Natural killer cell (primary cell): Measurements from ENCODE around the gene NT5C2. TPM values are rescaled to one million over a fixed set of nuclear protein-coding genes. Genes with fewer than 3 reads are reported as not detected.
A peak's percentile ranks its signal among the peaks of the same experiment; 100 is the strongest.
"Not testable (repeated sequence)": the region's sequence is repeated elsewhere in the genome, so short reads cannot be mapped to it uniquely, and the experiment has no call there.

Experiments used
- ATAC-seq, 3 donors: fragments of 150-1000 bp in 2 of 3; fragments of 200-7000 bp in 1 of 3; cut with Tn5 transposase; 1 replicate in 1 of 3; 2 replicates in 2 of 3; pipeline ENCODE4 v1.10.0; 2021; ENCODE audit warnings: mild to moderate bottlenecking in 2 of 3, moderate library complexity in 2 of 3
- DNase-seq, 2 donors: peaks; one replicate each; pipeline versions ENCODE4 v3.0.0 to v3.0.0-alpha.2; 2013 to 2021; ENCODE audit warnings: mixed read lengths in 1 of 2
- H3K27ac ChIP-seq: one replicate; pipeline ENCODE4 v1.5.1; 2013; ENCODE audit warnings: mild to moderate bottlenecking, low read length
- H3K27me3 ChIP-seq: one replicate; pipeline ENCODE4 v1.6.1; 2013; ENCODE audit warnings: low read length; ENCODE audit not compliant: control insufficient read depth, insufficient read depth
- H3K36me3 ChIP-seq: one replicate; pipeline ENCODE4 v1.6.1; 2013; ENCODE audit warnings: low read length; ENCODE audit not compliant: control insufficient read depth, insufficient read depth
- H3K4me1 ChIP-seq: one replicate; pipeline ENCODE4 v1.6.1; 2013; ENCODE audit warnings: low read length; ENCODE audit not compliant: control insufficient read depth, insufficient read depth
- H3K4me3 ChIP-seq: one replicate; pipeline ENCODE4 v1.5.1; 2013; ENCODE audit warnings: low read length
- H3K9me3 ChIP-seq: one replicate; pipeline ENCODE4 v1.6.1; 2013; ENCODE audit warnings: low read length; ENCODE audit not compliant: control insufficient read depth, insufficient read depth
- H3K27ac Mint-ChIP-seq, 2 donors: one replicate each; pipeline ENCODE4 v1.8.0; 2022; ENCODE audit warnings: mild to moderate bottlenecking in 2 of 2, mixed read lengths in 2 of 2, moderate library complexity in 1 of 2
- H3K27me3 Mint-ChIP-seq, 2 donors: one replicate each; pipeline ENCODE4 v1.8.0; 2022; ENCODE audit warnings: low read depth in 2 of 2, mixed read lengths in 2 of 2
- H3K36me3 Mint-ChIP-seq: one replicate; pipeline ENCODE4 v1.8.0; 2022; ENCODE audit warnings: mixed read lengths
- H3K4me1 Mint-ChIP-seq, 2 donors: one replicate each; pipeline ENCODE4 v1.8.0; 2022; ENCODE audit warnings: mixed read lengths in 2 of 2
- H3K4me3 Mint-ChIP-seq: one replicate; pipeline ENCODE4 v1.8.0; 2022; ENCODE audit warnings: mild to moderate bottlenecking, moderate library complexity, mixed read lengths
- H3K9me3 Mint-ChIP-seq, 2 donors: one replicate each; pipeline ENCODE4 v1.8.0; 2022; ENCODE audit warnings: mixed read lengths in 2 of 2
- CTCF ChIP-seq: fragments of 200-600 bp; IDR thresholded peaks from one replicate; pipeline ENCODE4 v1.8.0; 2022; ENCODE audit warnings: antibody characterized with exemption
- WGBS: methylation state at CpG from one replicate; pipeline ENCODE4 v1.1.7; 2013; ENCODE audit warnings: missing lambda C conversion rate; ENCODE audit not compliant: insufficient coverage; 5-methylcytosine and 5-hydroxymethylcytosine counted together
- intact Hi-C: fragments of 100-400 bp; cut with micrococcal nuclease; formaldehyde crosslinking; loops from one replicate; pipeline ENCODE4 v1.14.2; 2022
- total RNA-seq, 4 donors: library from RNA; stranded (reverse); fragments of 120-200 nt in 1 of 4; gene quantifications; one replicate each; pipeline versions ENCODE4 v1.2.3 to v1.2.4, GENCODE V29; 2013 to 2022

NT5C2 gene
- total RNA-seq, 3 donors from 2014 or later (not counting 1 experiment from before 2014, with no cell fraction given): 84.4 to 110 (median 89.4) TPM

GRCh38 chr10:103175580-103176285 lies 17.3 kb downstream of the NT5C2 start:
- intact Hi-C loops: no loop called here
- no peak for TF ChIP-seq CTCF
- Histone ChIP-seq H3K4me1 (peaks cover 3% of the 10 kb centered on the region), H3K9me3 (no peaks in the 10 kb centered on the region), H3K4me3 (no peak overlapping the region), H3K27me3 (no peaks in the 10 kb centered on the region), H3K36me3 (peaks cover 42% of the 10 kb centered on the region), H3K27ac (no peak overlapping the region)
- Mint-ChIP-seq H3K27me3 (no peaks in the 10 kb centered on the region), H3K9me3 (no peaks in the 10 kb centered on the region), H3K27ac (peak overlapping the region in 1 of 2 donors; percentile 42), H3K4me1 (peaks cover 10 to 15% of the 10 kb centered on the region in 2 donors), H3K4me3 (no peak overlapping the region), H3K36me3 (no peaks in the 10 kb centered on the region)
- no peak for DNase-seq
- no peak for ATAC-seq
- 85% methylated on average over 11 of the region's 11 CpGs for WGBS

GRCh38 chr10:103174324-103174723 lies 18.7 kb downstream of the NT5C2 start:
- H3K27me3 Mint-ChIP-seq, intact Hi-C loops, H3K27ac ChIP-seq, H3K36me3 Mint-ChIP-seq, H3K4me3 Mint-ChIP-seq, H3K4me1 ChIP-seq, H3K4me1 Mint-ChIP-seq, H3K9me3 Mint-ChIP-seq, H3K4me3 ChIP-seq, H3K9me3 ChIP-seq, ATAC-seq, H3K27me3 ChIP-seq, H3K27ac Mint-ChIP-seq, DNase-seq: not testable (repeated sequence)
- H3K36me3 ChIP-seq: peaks cover 40% of the 10 kb centered on the region
- WGBS: no CpG with 5 or more reads among the region's 2 CpGs

DNA sequence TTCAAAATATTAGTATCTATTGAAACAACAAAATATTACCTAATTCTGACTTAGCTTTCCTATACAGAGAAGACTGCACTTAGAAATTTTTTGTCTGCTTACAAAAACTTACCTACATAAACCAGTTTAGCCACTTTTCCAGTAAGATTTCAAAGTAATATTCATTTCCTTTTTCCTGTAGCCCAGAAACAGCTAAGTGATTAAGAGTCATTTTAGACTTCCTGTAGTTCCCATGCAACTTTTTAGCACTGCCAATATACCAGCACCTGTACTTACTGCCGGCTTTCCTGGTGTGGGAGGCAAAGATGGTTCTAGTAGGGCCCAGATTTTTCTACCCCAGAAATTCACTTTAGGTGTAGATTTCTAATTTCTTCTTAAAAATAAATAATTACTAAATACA lies 21.8 kb downstream of the NT5C2 start:
- WGBS: no CpG with 5 or more reads among the region's 1 CpG
- intact Hi-C loops: no loop called here
- Histone ChIP-seq H3K27ac (no peak overlapping the region), H3K4me3 (no peak overlapping the region), H3K36me3 (peaks cover 36% of the 10 kb centered on the region), H3K27me3 (no peaks in the 10 kb centered on the region), H3K9me3 (no peaks in the 10 kb centered on the region), H3K4me1 (no peaks in the 10 kb centered on the region)
- H3K4me1 Mint-ChIP-seq: no peaks in the 10 kb centered on the region
- no peak overlapping the region for H3K4me3 Mint-ChIP-seq
- DNase-seq (no peak), ATAC-seq (no peak)
- no peaks in the 10 kb centered on the region for H3K9me3 Mint-ChIP-seq
- no peak overlapping the region for H3K27ac Mint-ChIP-seq
- no peaks in the 10 kb centered on the region for H3K36me3 Mint-ChIP-seq
- TF ChIP-seq CTCF: no peak
- no peaks in the 10 kb centered on the region for H3K27me3 Mint-ChIP-seq

GRCh38 chr10:103168438-103168837 lies 24.6 kb downstream of the NT5C2 start:
- ATAC-seq (no peak), DNase-seq (no peak)
- Histone ChIP-seq H3K27ac (no peak overlapping the region), H3K36me3 (peaks cover 35% of the 10 kb centered on the region), H3K9me3 (no peaks in the 10 kb centered on the region), H3K27me3 (no peaks in the 10 kb centered on the region), H3K4me1 (no peaks in the 10 kb centered on the region), H3K4me3 (no peak overlapping the region)
- no peak for TF ChIP-seq CTCF
- H3K27me3 Mint-ChIP-seq: no peaks in the 10 kb centered on the region
- no peaks in the 10 kb centered on the region for H3K4me1 Mint-ChIP-seq
- H3K9me3 Mint-ChIP-seq: no peaks in the 10 kb centered on the region
- H3K27ac Mint-ChIP-seq: no peak overlapping the region
- H3K4me3 Mint-ChIP-seq: no peak overlapping the region
- intact Hi-C loops: no loop called here
- no peaks in the 10 kb centered on the region for H3K36me3 Mint-ChIP-seq

GRCh38 chr10:103167554-103167953 lies 25.5 kb downstream of the NT5C2 start:
- H3K4me3 ChIP-seq, H3K27me3 Mint-ChIP-seq, intact Hi-C loops, H3K9me3 Mint-ChIP-seq, ATAC-seq, H3K27me3 ChIP-seq, H3K4me1 Mint-ChIP-seq, H3K27ac ChIP-seq, DNase-seq, H3K4me1 ChIP-seq, H3K27ac Mint-ChIP-seq, H3K36me3 Mint-ChIP-seq, H3K9me3 ChIP-seq, H3K4me3 Mint-ChIP-seq: not testable (repeated sequence)
- H3K36me3 ChIP-seq: peaks cover 28% of the 10 kb centered on the region
- WGBS: over 99% methylated on average over 5 of the region's 5 CpGs
